Activated T-cell treated with anti-CD3 and anti-CD28 coated beads, Interleukin-2, amount 50 U/mL, for 24 hours (primary cell): Measurements from ENCODE around the gene SEMA4A.

Experiments
- DNase-seq: peaks from one replicate; pipeline ENCODE4 v3.0.0-alpha.2; 2020
- H3K27ac Mint-ChIP-seq: 2 replicates; pipeline ENCODE4 v1.8.0; 2020; ENCODE audit warnings: mild to moderate bottlenecking, mixed read lengths
- H3K27me3 Mint-ChIP-seq: 2 replicates; pipeline ENCODE4 v1.8.0; 2020; ENCODE audit warnings: mixed read lengths
- H3K36me3 Mint-ChIP-seq: 2 replicates; pipeline ENCODE4 v1.8.0; 2020; ENCODE audit warnings: low read depth, mixed read lengths
- H3K4me1 Mint-ChIP-seq: 2 replicates; pipeline ENCODE4 v1.8.0; 2020; ENCODE audit warnings: low read depth, mixed read lengths
- H3K4me3 Mint-ChIP-seq: 2 replicates; pipeline ENCODE4 v1.8.0; 2020; ENCODE audit warnings: mild to moderate bottlenecking, moderate library complexity, mixed read lengths
- H3K9me3 Mint-ChIP-seq: 2 replicates; pipeline ENCODE4 v1.8.0; 2020; ENCODE audit warnings: mixed read lengths

SEMA4A gene

GRCh38 chr1:156155756-156156510 is 2.5 kb downstream of the SEMA4A start:
- Mint-ChIP-seq H3K36me3 (peaks cover 53% of the 10 kb centered on the region), H3K27ac (peak overlapping the region; percentile 73), H3K27me3 (no peaks in the 10 kb centered on the region), H3K9me3 (no peaks in the 10 kb centered on the region), H3K4me3 (peak overlapping the region; percentile 85), H3K4me1 (peaks cover 94% of the 10 kb centered on the region)
- DNase-seq = no peak

GRCh38 chr1:156157506-156157905 is 4.1 kb downstream of the SEMA4A start:
- Mint-ChIP-seq H3K36me3 (peaks cover 66% of the 10 kb centered on the region), H3K27me3 (no peaks in the 10 kb centered on the region), H3K27ac (peak overlapping the region; percentile 12), H3K9me3 (no peaks in the 10 kb centered on the region), H3K4me1 (peaks cover 94% of the 10 kb centered on the region), H3K4me3 (peak overlapping the region; percentile 85)
- DNase-seq = no peak

- Mint-ChIP-seq H3K27me3 (no peaks in the 10 kb centered on the region), H3K9me3 (no peaks in the 10 kb centered on the region), H3K4me1 (peaks cover 92% of the 10 kb centered on the region), H3K4me3 (peak overlapping the region; percentile 4), H3K36me3 (peaks cover 71% of the 10 kb centered on the region), H3K27ac (peak overlapping the region; percentile 92)
- DNase-seq = no peak
Observed at GRCh38 chr1:156157966-156158365, 4.6 kb downstream of the SEMA4A start.

GRCh38 chr1:156160000-156160742 is 6.8 kb downstream of the SEMA4A start:
- no peak for DNase-seq
- Mint-ChIP-seq H3K27me3 (no peaks in the 10 kb centered on the region), H3K4me3 (peak overlapping the region; percentile 69), H3K36me3 (peaks cover 84% of the 10 kb centered on the region), H3K9me3 (peaks cover 2% of the 10 kb centered on the region), H3K4me1 (peaks cover 85% of the 10 kb centered on the region), H3K27ac (peak overlapping the region; percentile 92)

GRCh38 chr1:156160743-156161171 is 7.4 kb downstream of the SEMA4A start:
- Mint-ChIP-seq H3K36me3 (peaks cover 88% of the 10 kb centered on the region), H3K27ac (peak overlapping the region; percentile 92), H3K4me1 (peaks cover 85% of the 10 kb centered on the region), H3K9me3 (peaks cover 7% of the 10 kb centered on the region), H3K27me3 (no peaks in the 10 kb centered on the region), H3K4me3 (peak overlapping the region; percentile 69)
- peak; percentile 86 for DNase-seq

GRCh38 chr1:156162430-156163037 is 9.1 kb downstream of the SEMA4A start:
- Mint-ChIP-seq H3K4me3 (no peak overlapping the region), H3K27ac (peak overlapping the region; percentile 99), H3K4me1 (peaks cover 72% of the 10 kb centered on the region), H3K27me3 (no peaks in the 10 kb centered on the region), H3K9me3 (peaks cover 7% of the 10 kb centered on the region), H3K36me3 (peaks cover 86% of the 10 kb centered on the region)
- DNase-seq = no peak

- Mint-ChIP-seq H3K4me1 (peaks cover 61% of the 10 kb centered on the region), H3K9me3 (peaks cover 7% of the 10 kb centered on the region), H3K36me3 (peaks cover 80% of the 10 kb centered on the region), H3K27ac (no peak overlapping the region), H3K27me3 (no peaks in the 10 kb centered on the region), H3K4me3 (no peak overlapping the region)
- no peak for DNase-seq
Observed at GRCh38 chr1:156163712-156164111, 10.3 kb downstream of the SEMA4A start.

- Mint-ChIP-seq H3K36me3 (peaks cover 79% of the 10 kb centered on the region), H3K27ac (no peak overlapping the region), H3K9me3 (peaks cover 7% of the 10 kb centered on the region), H3K4me1 (peaks cover 55% of the 10 kb centered on the region), H3K4me3 (no peak overlapping the region), H3K27me3 (no peaks in the 10 kb centered on the region)
- DNase-seq = no peak
Observed at GRCh38 chr1:156164125-156164831, 10.9 kb downstream of the SEMA4A start.

GRCh38 chr1:156165083-156165482 is 11.7 kb downstream of the SEMA4A start:
- H3K27me3 Mint-ChIP-seq = no peaks in the 10 kb centered on the region
- peaks cover 47% of the 10 kb centered on the region for H3K4me1 Mint-ChIP-seq
- H3K36me3 Mint-ChIP-seq = peaks cover 71% of the 10 kb centered on the region
- H3K9me3 Mint-ChIP-seq = peaks cover 7% of the 10 kb centered on the region
- H3K27ac Mint-ChIP-seq = peak overlapping the region; percentile 57
- no peak for DNase-seq
- no peak overlapping the region for H3K4me3 Mint-ChIP-seq

GRCh38 chr1:156167536-156167935 is 14.2 kb downstream of the SEMA4A start:
- Mint-ChIP-seq H3K36me3 (peaks cover 59% of the 10 kb centered on the region), H3K27ac (peak overlapping the region; percentile 16), H3K4me1 (peaks cover 26% of the 10 kb centered on the region), H3K4me3 (no peak overlapping the region), H3K9me3 (peaks cover 7% of the 10 kb centered on the region), H3K27me3 (no peaks in the 10 kb centered on the region)
- DNase-seq = no peak

GRCh38 chr1:156172696-156173470 is 19.5 kb downstream of the SEMA4A start:
- Mint-ChIP-seq H3K4me3 (no peak overlapping the region), H3K4me1 (peaks cover 12% of the 10 kb centered on the region), H3K36me3 (peaks cover 60% of the 10 kb centered on the region), H3K9me3 (no peaks in the 10 kb centered on the region), H3K27me3 (peaks cover 2% of the 10 kb centered on the region), H3K27ac (peak overlapping the region; percentile 51)
- DNase-seq = no peak

GRCh38 chr1:156176610-156177210 is 23.3 kb downstream of the SEMA4A start:
- H3K4me1 Mint-ChIP-seq = peaks cover 21% of the 10 kb centered on the region
- peaks cover 2% of the 10 kb centered on the region for H3K27me3 Mint-ChIP-seq
- no peak overlapping the region for H3K27ac Mint-ChIP-seq
- H3K9me3 Mint-ChIP-seq = no peaks in the 10 kb centered on the region
- DNase-seq = no peak
- H3K36me3 Mint-ChIP-seq = peaks cover 54% of the 10 kb centered on the region
- no peak overlapping the region for H3K4me3 Mint-ChIP-seq

GRCh38 chr1:156177919-156178654 is 24.7 kb downstream of the SEMA4A start:
- DNase-seq = no peak
- no peaks in the 10 kb centered on the region for H3K9me3 Mint-ChIP-seq
- no peak overlapping the region for H3K4me3 Mint-ChIP-seq
- H3K36me3 Mint-ChIP-seq = peaks cover 46% of the 10 kb centered on the region
- peaks cover 17% of the 10 kb centered on the region for H3K4me1 Mint-ChIP-seq
- peak overlapping the region; percentile 55 for H3K27ac Mint-ChIP-seq
- H3K27me3 Mint-ChIP-seq = peaks cover 2% of the 10 kb centered on the region
